GM18526 (cell line): ENCODE data around the gene SLC10A7.

Experiments used
- POLR2A ChIP-seq: IDR thresholded peaks from 3 replicates; pipeline ENCODE4 v1.6.1; 2011; ENCODE audit not compliant: insufficient read length; ENCODE audit errors: extremely low read depth

Gene SLC10A7

GRCh38 chr4:146521541-146522097 lies at the start of gene SLC10A7:
TSS of gene SLC10A7 (minus strand) at chr4:146521940. CDS start at chr4:146521717, 223 bp downstream.
- TF ChIP-seq POLR2A: peak; percentile 26

GRCh38 chr4:146567396-146567795 lies 45.7 kb upstream of the SLC10A7 start:
- TF ChIP-seq POLR2A: no peak

- TF ChIP-seq POLR2A: no peak
Observed at GRCh38 chr4:146564492-146564891, 42.8 kb upstream of the SLC10A7 start.

- no peak for TF ChIP-seq POLR2A
Observed at GRCh38 chr4:146550161-146550560, 28.4 kb upstream of the SLC10A7 start.

GRCh38 chr4:146548443-146548842 lies 26.7 kb upstream of the SLC10A7 start:
- TF ChIP-seq POLR2A: no peak

GRCh38 chr4:146545102-146545501 lies 23.4 kb upstream of the SLC10A7 start:
- TF ChIP-seq POLR2A: no peak

- TF ChIP-seq POLR2A: no peak
Observed at GRCh38 chr4:146534178-146534577, 12.4 kb upstream of the SLC10A7 start.

- no peak for TF ChIP-seq POLR2A
Observed at GRCh38 chr4:146525754-146526153, 4.0 kb upstream of the SLC10A7 start.

- no peak for TF ChIP-seq POLR2A
Observed at GRCh38 chr4:146524663-146525062, 2.9 kb upstream of the SLC10A7 start.

- no peak for TF ChIP-seq POLR2A
Observed at GRCh38 chr4:146522869-146523205, 1.1 kb upstream of the SLC10A7 start.

- peak; percentile 54 for TF ChIP-seq POLR2A
Observed at GRCh38 chr4:146522098-146522868, 543 bp upstream of the SLC10A7 start.

GRCh38 chr4:146520896-146521540 lies 722 bp downstream of the SLC10A7 start:
- TF ChIP-seq POLR2A: no peak

GRCh38 chr4:146514651-146515357 lies 6.9 kb downstream of the SLC10A7 start:
- no peak for TF ChIP-seq POLR2A

- TF ChIP-seq POLR2A: no peak
Observed at GRCh38 chr4:146513548-146513947, 8.2 kb downstream of the SLC10A7 start.

GRCh38 chr4:146511381-146511780 lies 10.4 kb downstream of the SLC10A7 start:
- TF ChIP-seq POLR2A: no peak

GRCh38 chr4:146510942-146511341 lies 10.8 kb downstream of the SLC10A7 start:
- no peak for TF ChIP-seq POLR2A
